ENCODE results near the gene COX7C.
"Not testable (repeated sequence)": the region's sequence is repeated elsewhere in the genome, so short reads cannot be mapped to it uniquely, and the experiment has no call there.

Gene COX7C, protein sequence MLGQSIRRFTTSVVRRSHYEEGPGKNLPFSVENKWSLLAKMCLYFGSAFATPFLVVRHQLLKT

DNA sequence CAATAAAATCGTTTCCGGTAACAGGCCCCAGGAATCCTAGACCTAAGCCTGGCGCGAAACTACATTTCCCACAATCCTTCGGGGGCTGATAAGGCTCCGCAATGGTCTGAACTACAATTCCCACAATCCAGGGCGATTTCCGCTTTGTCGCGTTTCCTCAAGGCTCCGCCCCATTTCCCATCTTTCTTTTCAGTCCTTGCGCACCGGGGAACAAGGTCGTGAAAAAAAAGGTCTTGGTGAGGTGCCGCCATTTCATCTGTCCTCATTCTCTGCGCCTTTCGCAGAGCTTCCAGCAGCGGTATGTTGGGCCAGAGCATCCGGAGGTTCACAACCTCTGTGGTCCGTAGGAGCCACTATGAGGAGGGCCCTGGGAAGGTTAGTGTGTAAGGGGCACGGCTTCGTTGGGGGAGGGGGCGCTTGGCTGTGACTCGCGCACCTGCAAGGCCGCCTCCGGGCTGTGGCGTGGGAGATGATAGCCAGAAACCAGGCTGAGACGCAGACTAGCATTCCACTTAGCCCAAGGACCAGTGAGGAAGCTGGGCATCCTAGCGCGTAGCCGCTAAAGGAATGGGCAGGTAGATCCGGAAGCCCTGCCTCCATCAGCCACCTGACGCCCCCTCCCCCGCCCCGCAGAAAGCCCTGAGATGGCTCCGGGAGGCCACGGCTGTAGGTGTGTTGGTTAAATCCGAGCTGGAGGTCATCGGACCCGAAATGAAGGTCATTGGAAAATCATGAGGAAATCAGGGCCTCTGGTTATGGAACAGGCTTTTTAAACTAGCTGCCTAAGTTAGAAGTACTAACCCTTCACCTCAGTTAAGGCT, at the start of gene COX7C:
Gene COX7C (plus strand): TSS at position 186 of the 821 bp plus-strand sequence. CDS start 115 bp downstream, at position 301.
- peak; percentile 95 for DNase-seq

- DNase-seq, result not testable (repeated sequence)
These were observed 48.0 kb upstream of the COX7C start for GRCh38 chr5:86569522-86570426.

GRCh38 chr5:86570427-86571083, 47.2 kb upstream of the COX7C start:
- DNase-seq, result no peak

DNA sequence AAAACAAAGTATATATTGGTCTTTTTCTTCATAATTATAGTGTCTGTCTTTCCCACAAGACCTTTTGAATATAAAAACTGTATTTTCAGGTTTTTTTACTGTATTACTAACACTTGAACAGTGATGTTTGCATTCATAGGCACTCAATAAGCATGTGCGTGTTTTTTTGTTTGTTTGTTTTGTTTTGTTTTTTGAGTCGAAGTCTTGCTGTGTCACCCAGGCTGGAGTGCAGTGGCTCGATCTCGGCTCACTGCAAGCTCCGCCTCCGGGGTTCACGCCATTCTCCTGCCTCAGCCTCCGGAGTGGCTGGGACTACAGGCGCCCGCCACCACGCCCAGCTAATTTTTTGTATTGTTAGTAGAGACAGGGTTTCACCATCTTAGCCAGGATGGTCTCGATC, 46.6 kb upstream of the COX7C start:
- DNase-seq, result not testable (repeated sequence)

DNA sequence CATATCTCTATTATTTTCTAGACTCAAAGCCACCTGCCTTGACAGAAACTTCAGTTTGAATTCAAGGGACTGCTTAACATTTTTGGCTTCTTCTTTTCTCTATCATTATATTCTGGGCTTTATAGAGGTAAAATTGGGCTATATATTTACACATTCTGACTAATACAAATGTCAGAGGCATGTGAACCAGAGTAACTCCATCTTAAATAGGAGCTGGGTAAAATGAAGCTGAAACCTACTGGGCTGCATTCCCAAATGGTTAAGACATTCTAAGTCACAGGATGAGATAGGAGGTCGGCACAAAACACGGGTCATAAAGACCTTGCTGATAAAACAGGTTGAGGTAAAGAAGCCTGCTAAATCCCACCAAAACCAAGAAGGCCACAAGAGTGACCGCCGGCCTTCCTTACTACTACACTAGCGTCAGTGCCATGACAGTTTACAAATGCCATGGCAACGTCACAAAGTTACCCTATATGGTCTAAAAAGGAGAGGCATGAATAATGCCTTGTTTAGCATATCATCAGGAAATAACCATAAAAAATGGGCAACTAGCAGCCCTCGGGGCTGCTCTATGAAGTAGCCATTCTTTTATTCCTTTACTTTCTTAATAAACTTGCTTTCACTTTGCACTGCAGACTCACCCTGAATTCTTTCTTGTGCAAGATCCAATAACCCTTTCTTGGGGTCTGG, 44.8 kb upstream of the COX7C start:
- no peak for DNase-seq

DNA sequence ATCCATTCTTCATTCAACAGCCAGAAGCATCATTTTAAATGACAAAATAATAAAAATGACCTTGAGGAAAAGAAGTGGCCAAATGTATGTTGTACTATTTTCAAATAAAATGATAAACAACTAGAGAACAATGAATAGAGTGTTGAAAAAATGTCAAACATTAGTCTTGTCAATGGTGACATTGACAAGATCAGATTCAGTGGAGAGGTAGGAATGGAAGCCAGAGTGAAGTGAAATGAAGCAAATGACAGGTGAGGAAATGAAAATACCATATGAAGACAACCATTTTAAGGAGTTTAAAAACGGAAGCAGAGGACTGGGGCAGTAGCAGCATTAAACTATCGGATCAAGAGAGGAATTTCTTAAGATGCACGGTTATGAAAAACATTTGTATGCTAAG, 38.2 kb upstream of the COX7C start:
- DNase-seq, result no peak

GRCh38 chr5:86596476-86596875, 21.3 kb upstream of the COX7C start:
- no peak for DNase-seq

GRCh38 chr5:86605881-86606280, 11.9 kb upstream of the COX7C start:
- no peak for DNase-seq

- no peak for DNase-seq
These were observed 4.3 kb upstream of the COX7C start for GRCh38 chr5:86613455-86613854.

- DNase-seq, result no peak
These were observed 409 bp upstream of the COX7C start for GRCh38 chr5:86617309-86617755.

DNA sequence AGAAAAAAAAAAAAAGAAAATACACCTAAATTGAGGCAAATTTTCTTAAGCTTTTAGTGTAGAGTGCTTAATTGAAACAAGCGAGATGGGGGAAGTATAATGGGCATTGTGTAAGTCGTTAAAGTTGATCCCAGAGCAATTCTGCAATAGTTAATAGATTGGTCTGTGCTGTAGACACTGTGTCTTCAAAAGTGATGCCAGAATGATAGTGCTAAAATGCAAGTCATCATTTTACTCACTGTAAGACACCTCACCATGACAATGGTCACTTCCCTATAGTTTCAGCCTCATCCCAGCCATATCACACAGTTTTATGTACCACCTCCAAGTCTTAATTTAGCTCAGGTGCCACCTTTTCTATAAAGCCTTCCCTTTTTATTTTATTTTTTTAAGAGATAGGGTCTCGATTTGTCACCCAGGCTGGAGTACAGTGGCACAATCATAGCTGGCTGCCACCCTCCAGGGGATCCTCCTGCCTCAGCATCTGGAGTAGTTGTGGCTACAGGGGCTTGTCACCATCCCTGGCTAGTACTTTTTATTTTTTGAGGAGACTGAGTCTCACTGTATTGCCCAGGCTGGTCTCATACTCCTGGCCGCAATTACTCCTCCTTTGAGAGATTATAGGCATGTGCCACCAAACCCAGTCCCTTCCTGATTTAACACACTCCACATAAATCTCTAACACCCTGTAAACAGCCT, 6.2 kb downstream of the COX7C start:
- no peak for DNase-seq

- no peak for DNase-seq
These were observed 7.4 kb downstream of the COX7C start for GRCh38 chr5:86625148-86625547.

- no peak for DNase-seq
These were observed 8.4 kb downstream of the COX7C start for GRCh38 chr5:86626149-86626548.

DNA sequence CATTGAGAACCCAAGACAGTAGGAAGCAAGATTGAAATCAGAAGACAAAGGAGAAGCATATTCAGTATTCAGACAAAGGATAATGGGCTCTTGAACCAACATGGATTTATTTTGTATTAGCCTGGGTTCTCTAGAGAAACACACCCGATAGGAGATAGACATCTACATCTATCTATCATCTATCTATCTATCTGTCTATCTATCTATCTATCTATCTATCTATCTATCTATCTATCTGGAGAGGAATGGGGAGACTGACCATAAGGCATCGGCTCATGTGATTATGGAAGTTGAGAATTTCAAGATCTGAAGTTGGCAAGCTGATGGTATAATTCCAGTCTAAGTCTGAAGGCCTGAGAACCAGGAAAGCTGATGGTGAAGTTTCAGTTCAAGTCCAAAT, 13.4 kb downstream of the COX7C start:
- DNase-seq, result no peak

DNA sequence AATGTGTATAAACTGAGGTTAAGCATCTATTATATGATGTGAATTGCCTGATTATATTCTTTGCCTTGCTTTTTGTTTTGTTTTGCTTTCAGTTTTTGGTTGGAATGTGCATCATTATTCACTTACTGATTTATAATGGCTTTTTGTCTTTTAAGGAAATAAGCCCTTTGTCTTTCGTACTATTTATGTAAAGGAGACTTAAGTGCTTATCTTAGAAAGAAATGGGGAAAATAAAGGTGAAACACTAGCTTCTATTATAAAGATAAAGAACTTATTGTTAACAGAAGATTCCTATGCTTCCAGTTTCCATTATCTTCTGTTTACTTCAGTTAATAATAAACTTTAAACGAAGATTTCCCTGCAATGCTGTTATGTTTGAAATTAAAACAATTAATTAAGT, 23.3 kb downstream of the COX7C start:
- DNase-seq, result no peak

DNA sequence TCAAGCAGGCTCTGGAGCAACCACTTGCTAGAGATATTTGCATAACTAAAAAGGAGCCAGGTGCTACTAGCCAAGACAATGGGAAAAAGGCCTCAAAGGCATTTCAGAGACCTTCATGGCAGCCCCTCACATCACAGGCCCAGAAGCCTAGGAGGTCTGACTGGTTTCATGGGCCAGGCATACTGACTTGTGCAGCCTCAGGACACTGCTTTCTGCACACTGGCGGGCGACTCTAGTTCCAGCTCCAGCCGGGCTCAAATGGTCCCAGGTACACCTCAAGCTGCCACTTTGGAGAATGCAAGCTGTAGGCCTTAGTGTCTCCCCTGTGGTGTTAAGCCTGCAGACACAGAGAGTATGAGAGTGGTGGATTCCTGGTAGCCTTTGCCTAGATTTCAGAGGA, 27.1 kb downstream of the COX7C start:
- no peak for DNase-seq

- DNase-seq, result no peak
These were observed 28.1 kb downstream of the COX7C start for GRCh38 chr5:86645885-86646284.

DNA sequence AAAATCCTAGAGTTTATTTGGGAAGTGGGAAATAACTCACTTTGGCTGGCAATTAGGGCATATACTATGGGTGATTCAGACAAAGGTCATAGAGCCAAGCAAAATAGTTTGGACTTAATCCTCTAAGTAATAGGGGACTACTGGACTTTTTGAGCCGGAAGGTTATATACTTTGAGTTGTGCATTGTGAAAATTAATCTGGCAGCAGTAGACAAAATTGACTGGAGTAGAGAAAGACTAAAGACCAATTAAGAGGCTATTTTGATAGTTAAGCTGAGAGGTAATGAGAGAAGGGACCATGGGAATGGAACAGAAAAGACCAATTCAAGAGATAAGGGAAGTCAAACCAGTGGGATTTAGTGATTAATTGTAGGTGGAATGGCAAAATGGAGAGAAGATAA, 28.9 kb downstream of the COX7C start:
- DNase-seq, result no peak

GRCh38 chr5:86649832-86650505, 32.2 kb downstream of the COX7C start:
- DNase-seq, result no peak

- not testable (repeated sequence) for DNase-seq
These were observed 43.0 kb downstream of the COX7C start for GRCh38 chr5:86660771-86661170.

DNA sequence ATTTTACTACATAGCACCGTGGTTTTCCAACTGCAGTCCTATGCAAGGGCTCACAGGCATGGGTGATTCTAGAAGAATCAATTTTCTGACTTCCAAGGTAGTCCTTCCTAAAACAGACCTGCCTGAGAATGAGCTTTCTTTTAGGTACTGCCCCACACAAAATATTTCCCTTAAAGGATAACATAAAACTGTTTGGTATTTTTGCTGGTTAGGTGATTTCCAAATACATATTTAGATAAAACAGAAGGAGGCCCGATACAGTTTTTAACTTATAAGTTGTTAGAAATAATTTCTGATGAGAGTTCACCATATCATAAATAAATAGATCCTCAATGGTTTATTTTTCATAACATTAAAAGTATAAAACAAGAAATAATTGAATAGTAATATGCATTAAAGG, 46.4 kb downstream of the COX7C start:
- no peak for DNase-seq
